AG10803 (cell line): ENCODE results near the gene SWT1.
A peak's percentile ranks its signal among the peaks of the same experiment; 100 is the strongest.
"Not testable (repeated sequence)": the region's sequence is repeated elsewhere in the genome, so short reads cannot be mapped to it uniquely, and the experiment has no call there.

Experiments
- DNase-seq: peaks from one replicate; pipeline ENCODE4 v3.0.0; 2010; ENCODE audit warnings: low read depth
- H3K4me3 ChIP-seq: 2 replicates; pipeline ENCODE4 v1.5.1; 2011; ENCODE audit warnings: mild to moderate bottlenecking, low read length, control low read depth
- CTCF ChIP-seq: conservative IDR thresholded peaks from 2 replicates; pipeline ENCODE4 v1.5.1; 2011; ENCODE audit warnings: mild to moderate bottlenecking, low read length, control low read depth, inconsistent platforms

SWT1 gene

GRCh38 chr1:185166106-185166505, 9.1 kb downstream of the SWT1 start:
- no peak overlapping the region for H3K4me3 ChIP-seq
- TF ChIP-seq CTCF = no peak
- DNase-seq = no peak

- peak; percentile 52 for DNase-seq
- peak; percentile 75 for TF ChIP-seq CTCF
- no peak overlapping the region for H3K4me3 ChIP-seq
Measured at GRCh38 chr1:185170291-185170848, 13.4 kb downstream of the SWT1 start.

- TF ChIP-seq CTCF = no peak
- no peak overlapping the region for H3K4me3 ChIP-seq
- DNase-seq = no peak
Measured at GRCh38 chr1:185193756-185194155, 36.8 kb downstream of the SWT1 start.

GRCh38 chr1:185198712-185199111, 41.7 kb downstream of the SWT1 start:
- not testable (repeated sequence) for DNase-seq, H3K4me3 ChIP-seq

- no peak for DNase-seq
- no peak overlapping the region for H3K4me3 ChIP-seq
- TF ChIP-seq CTCF = no peak
Measured at GRCh38 chr1:185200889-185201288, 43.9 kb downstream of the SWT1 start.

GRCh38 chr1:185207170-185207569, 50.2 kb downstream of the SWT1 start:
- TF ChIP-seq CTCF = no peak
- DNase-seq = no peak
- no peak overlapping the region for H3K4me3 ChIP-seq

GRCh38 chr1:185207980-185208602, 51.1 kb downstream of the SWT1 start:
- TF ChIP-seq CTCF = no peak
- no peak for DNase-seq
- no peak overlapping the region for H3K4me3 ChIP-seq
